Neural crest cell (in vitro differentiated cells): ENCODE data around the gene PPP6R3. TPM values are rescaled to one million over a fixed set of nuclear protein-coding genes. Genes with fewer than 3 reads are reported as not detected.
"Not testable (repeated sequence)": the region's sequence is repeated elsewhere in the genome, so short reads cannot be mapped to it uniquely, and the experiment has no call there.

Source experiments
- DNase-seq: peaks from one replicate; pipeline ENCODE4 v3.0.0; 2021; ENCODE audit warnings: low read depth, mixed read lengths, low spot score
- H3K27ac Mint-ChIP-seq: one replicate; pipeline ENCODE4 v1.8.0; 2021; ENCODE audit warnings: mild to moderate bottlenecking, mixed read lengths; ENCODE audit not compliant: unreplicated experiment
- H3K27me3 Mint-ChIP-seq: 2 replicates; pipeline ENCODE4 v1.8.0; 2021; ENCODE audit warnings: low read depth, mild to moderate bottlenecking, mixed read lengths
- H3K36me3 Mint-ChIP-seq: 2 replicates; pipeline ENCODE4 v1.8.0; 2021; ENCODE audit warnings: low read depth, mild to moderate bottlenecking, mixed read lengths
- H3K4me1 Mint-ChIP-seq: 2 replicates; pipeline ENCODE4 v1.8.0; 2021; ENCODE audit warnings: mixed read lengths
- H3K4me3 Mint-ChIP-seq: one replicate; pipeline ENCODE4 v1.8.0; 2021; ENCODE audit warnings: mild to moderate bottlenecking, mixed read lengths
- H3K9me3 Mint-ChIP-seq: 2 replicates; pipeline ENCODE4 v1.8.0; 2021; ENCODE audit warnings: mixed read lengths
- CTCF ChIP-seq: fragments of 200-600 bp; sonication (generic); conservative IDR thresholded peaks from 2 replicates; pipeline ENCODE4 v1.5.0; 2021; ENCODE audit warnings: antibody characterized with exemption, mild to moderate bottlenecking
- total RNA-seq: library from RNA; stranded (reverse); gene quantifications from 2 replicates; pipeline ENCODE4 v1.2.1, GENCODE V29; 2021

Gene PPP6R3
- total RNA-seq, 1 donor from 2014 or later = 111 TPM

DNA sequence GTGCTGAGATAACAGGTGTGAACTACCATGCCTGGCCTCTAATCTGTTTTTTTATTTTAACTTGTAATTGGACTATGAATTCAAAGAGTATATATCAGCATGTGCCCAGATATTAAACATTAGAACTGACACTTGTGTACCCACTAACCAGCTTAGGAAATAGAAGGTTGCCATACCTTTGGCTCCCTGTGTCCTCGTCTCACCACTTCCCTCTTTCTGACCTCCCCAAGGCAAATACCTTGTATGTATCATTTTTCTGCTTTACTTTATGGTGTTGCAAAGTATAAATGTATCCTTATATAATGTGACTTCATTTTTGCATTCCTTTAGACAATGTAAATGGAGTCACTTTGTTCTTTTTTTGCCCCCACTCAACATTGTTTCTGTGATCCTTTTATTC, 9.1 kb downstream of the PPP6R3 start:
- TF ChIP-seq CTCF = no peak
- Mint-ChIP-seq H3K4me1 (peaks cover 55% of the 10 kb centered on the region), H3K36me3 (peaks cover 36% of the 10 kb centered on the region), H3K27me3 (no peaks in the 10 kb centered on the region), H3K4me3 (no peak overlapping the region), H3K9me3 (peaks cover 9% of the 10 kb centered on the region), H3K27ac (peak overlapping the region; percentile 3)
- DNase-seq = no peak

- no peak for DNase-seq
- Mint-ChIP-seq H3K9me3 (peaks cover 11% of the 10 kb centered on the region), H3K4me3 (no peak overlapping the region), H3K27ac (no peak overlapping the region), H3K4me1 (peaks cover 58% of the 10 kb centered on the region), H3K36me3 (peaks cover 38% of the 10 kb centered on the region), H3K27me3 (no peaks in the 10 kb centered on the region)
- TF ChIP-seq CTCF = no peak
These were observed 9.8 kb downstream of the PPP6R3 start for GRCh38 chr11:68470304-68470811.

- no peak for DNase-seq
- no peak overlapping the region for H3K4me3 Mint-ChIP-seq
- peaks cover 11% of the 10 kb centered on the region for H3K9me3 Mint-ChIP-seq
- H3K36me3 Mint-ChIP-seq = peaks cover 42% of the 10 kb centered on the region
- H3K4me1 Mint-ChIP-seq = peaks cover 49% of the 10 kb centered on the region
- H3K27me3 Mint-ChIP-seq = no peaks in the 10 kb centered on the region
- no peak for TF ChIP-seq CTCF
- no peak overlapping the region for H3K27ac Mint-ChIP-seq
These were observed 11.1 kb downstream of the PPP6R3 start for GRCh38 chr11:68471360-68472340.

GRCh38 chr11:68472778-68473177, 12.2 kb downstream of the PPP6R3 start:
- DNase-seq = no peak
- no peak overlapping the region for H3K27ac Mint-ChIP-seq
- no peak for TF ChIP-seq CTCF
- H3K9me3 Mint-ChIP-seq = peaks cover 15% of the 10 kb centered on the region
- H3K4me1 Mint-ChIP-seq = peaks cover 42% of the 10 kb centered on the region
- no peaks in the 10 kb centered on the region for H3K27me3 Mint-ChIP-seq
- H3K4me3 Mint-ChIP-seq = no peak overlapping the region
- peaks cover 47% of the 10 kb centered on the region for H3K36me3 Mint-ChIP-seq

DNA sequence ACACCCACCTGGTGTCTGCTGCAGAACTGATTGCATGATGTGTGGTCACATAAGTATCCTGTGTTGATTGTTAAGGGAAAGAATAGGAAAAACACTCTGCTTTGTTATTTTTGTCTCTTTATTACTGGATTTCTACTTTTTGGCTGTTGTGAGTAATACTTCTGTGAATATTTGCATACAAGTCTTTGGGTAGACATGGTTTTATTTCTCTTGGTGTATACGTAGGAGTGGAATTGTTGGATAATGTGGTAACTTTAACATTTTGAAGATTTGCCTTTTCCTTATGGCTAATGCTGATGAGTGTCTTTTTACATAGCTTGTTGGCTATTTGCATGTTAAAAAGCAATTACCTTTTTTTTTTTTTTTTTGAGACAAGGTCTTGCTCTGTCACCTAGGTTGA, 13.1 kb downstream of the PPP6R3 start:
- peaks cover 15% of the 10 kb centered on the region for H3K9me3 Mint-ChIP-seq
- no peak overlapping the region for H3K27ac Mint-ChIP-seq
- no peak for TF ChIP-seq CTCF
- no peaks in the 10 kb centered on the region for H3K27me3 Mint-ChIP-seq
- no peak for DNase-seq
- H3K4me3 Mint-ChIP-seq = no peak overlapping the region
- peaks cover 34% of the 10 kb centered on the region for H3K4me1 Mint-ChIP-seq
- peaks cover 52% of the 10 kb centered on the region for H3K36me3 Mint-ChIP-seq

DNA sequence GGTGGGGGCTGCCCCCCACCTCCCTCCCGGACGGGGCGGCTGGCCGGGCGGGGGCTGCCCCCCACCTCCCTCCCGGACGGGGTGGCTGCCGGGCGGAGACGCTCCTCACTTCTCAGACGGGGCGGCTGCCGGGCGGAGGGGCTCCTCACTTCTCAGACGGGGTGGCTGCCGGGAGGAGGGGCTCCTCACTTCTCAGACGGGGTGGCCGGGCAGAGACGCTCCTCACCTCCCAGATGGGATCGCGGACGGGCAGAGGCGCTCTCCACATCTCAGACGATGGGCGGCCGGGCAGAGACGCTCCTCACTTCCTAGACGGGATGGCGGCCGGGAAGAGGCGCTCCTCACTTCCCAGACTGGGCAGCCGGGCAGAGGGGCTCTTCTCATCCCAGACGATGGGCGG, 15.1 kb downstream of the PPP6R3 start:
- peaks cover 15% of the 10 kb centered on the region for H3K9me3 Mint-ChIP-seq
- H3K27ac Mint-ChIP-seq, H3K4me3 Mint-ChIP-seq, H3K27me3 Mint-ChIP-seq, DNase-seq: not testable (repeated sequence)
- H3K36me3 Mint-ChIP-seq = peaks cover 60% of the 10 kb centered on the region
- peaks cover 15% of the 10 kb centered on the region for H3K4me1 Mint-ChIP-seq
